SU-DHL-6 (cell line): ENCODE results near the gene IFNA1.

Experiments used
- CTCF ChIP-seq: fragments of 200-600 bp; sonication (generic); IDR thresholded peaks from one replicate; pipeline ENCODE4 v1.5.1; 2017; ENCODE audit warnings: antibody characterized with exemption, mild to moderate bottlenecking, low read length, moderate library complexity; ENCODE audit not compliant: insufficient read depth, poor library complexity, severe bottlenecking
- EZH2phosphoT487 ChIP-seq: fragments of 200-600 bp; sonication (generic), shearing (Covaris generic); conservative IDR thresholded peaks from 2 replicates; pipeline ENCODE4 v1.6.1; 2018; ENCODE audit warnings: mild to moderate bottlenecking, antibody characterized with exemption, low read length, moderate library complexity, mixed read lengths

DNA sequence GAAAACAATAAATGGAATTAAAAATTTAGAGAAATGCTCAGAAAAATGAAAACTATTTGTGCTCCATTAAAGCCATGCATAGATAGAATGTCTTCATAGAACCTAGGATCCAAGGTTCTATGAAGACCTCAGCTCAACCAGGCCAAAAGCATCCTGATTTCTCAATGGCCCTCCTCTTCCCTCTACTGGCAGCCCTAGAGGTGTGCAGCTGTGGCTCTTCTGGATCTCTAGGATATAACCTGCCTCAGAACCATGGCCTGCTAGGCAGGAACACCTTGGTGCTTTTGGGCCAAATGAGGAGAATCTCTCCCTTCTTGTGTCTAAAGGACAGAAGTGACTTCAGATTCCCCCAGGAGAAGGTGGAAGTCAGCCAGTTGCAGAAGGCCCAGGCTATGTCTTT lies 15.1 kb downstream of the IFNA1 start:
- TF ChIP-seq CTCF (peak; percentile 50), EZH2phosphoT487 (no peak)
